ENCODE results near the gene PGBD4. TPM values are rescaled to one million over a fixed set of nuclear protein-coding genes. Genes with fewer than 3 reads are reported as not detected.
A peak's percentile ranks its signal among the peaks of the same experiment; 100 is the strongest.

PGBD4 gene
- total RNA-seq, 1 experiment from 2014 or later: 2.6 TPM

DNA sequence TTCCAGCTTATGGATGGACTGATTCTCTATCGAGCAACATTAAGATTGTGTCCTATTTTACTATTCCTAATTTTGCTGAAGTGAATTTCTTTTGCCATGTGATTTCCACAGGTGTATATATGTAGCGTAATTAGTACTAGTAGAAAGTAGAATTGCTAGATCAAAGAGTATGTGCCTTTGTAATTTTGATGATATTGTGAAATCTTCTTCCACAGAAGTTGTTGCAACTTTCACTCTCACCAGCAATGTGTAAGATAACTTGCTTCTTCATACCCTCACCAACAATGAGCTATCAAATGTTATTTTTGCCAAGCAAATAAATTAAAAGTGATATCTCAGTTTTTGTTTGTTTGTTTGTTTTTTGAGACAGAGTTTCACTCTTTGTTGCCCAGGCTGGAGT, 5.4 kb downstream of the PGBD4 start:
- no peaks in the 10 kb centered on the region for H3K27me3 ChIP-seq (replicated peaks; ENCODE audit: insufficient read depth, low read depth, low read length, poor library complexity)
- intact Hi-C loops (cut with micrococcal nuclease; ENCODE audit: unreplicated experiment): loop anchor here (10.0 kb wide), 1 partner anchor 257 kb away; the partner anchor contains the start of gene LPCAT4
- no peak overlapping the region for H3K4me3 ChIP-seq (ENCODE audit: low read depth, low read length, poor library complexity, severe bottlenecking)
- no peak overlapping the region for H3K27ac ChIP-seq (ENCODE audit: low read depth, low read length, poor library complexity, severe bottlenecking)
- H3K9me3 ChIP-seq (ENCODE audit: low read depth, low read length, poor library complexity, severe bottlenecking): no peaks in the 10 kb centered on the region
- ChIA-PET POLR2A (ENCODE audit: low non-redundant PET) (no interaction called here), CTCF (no interaction called here)
- H3K4me1 ChIP-seq (ENCODE audit: insufficient read depth, low read length, poor library complexity, severe bottlenecking): peaks cover 7% of the 10 kb centered on the region
- no peaks in the 10 kb centered on the region for H3K36me3 ChIP-seq (ENCODE audit: insufficient read depth, low read length, poor library complexity, severe bottlenecking)
- BruUV-seq (replicated peaks): no TSS peak
- no peak for TF ChIP-seq EZH2 (IDR thresholded peaks at IDR 0.05; ENCODE audit: borderline replicate concordance, low read depth, low read length, poor library complexity, severe bottlenecking)
- TF ChIP-seq, protein P1, sequence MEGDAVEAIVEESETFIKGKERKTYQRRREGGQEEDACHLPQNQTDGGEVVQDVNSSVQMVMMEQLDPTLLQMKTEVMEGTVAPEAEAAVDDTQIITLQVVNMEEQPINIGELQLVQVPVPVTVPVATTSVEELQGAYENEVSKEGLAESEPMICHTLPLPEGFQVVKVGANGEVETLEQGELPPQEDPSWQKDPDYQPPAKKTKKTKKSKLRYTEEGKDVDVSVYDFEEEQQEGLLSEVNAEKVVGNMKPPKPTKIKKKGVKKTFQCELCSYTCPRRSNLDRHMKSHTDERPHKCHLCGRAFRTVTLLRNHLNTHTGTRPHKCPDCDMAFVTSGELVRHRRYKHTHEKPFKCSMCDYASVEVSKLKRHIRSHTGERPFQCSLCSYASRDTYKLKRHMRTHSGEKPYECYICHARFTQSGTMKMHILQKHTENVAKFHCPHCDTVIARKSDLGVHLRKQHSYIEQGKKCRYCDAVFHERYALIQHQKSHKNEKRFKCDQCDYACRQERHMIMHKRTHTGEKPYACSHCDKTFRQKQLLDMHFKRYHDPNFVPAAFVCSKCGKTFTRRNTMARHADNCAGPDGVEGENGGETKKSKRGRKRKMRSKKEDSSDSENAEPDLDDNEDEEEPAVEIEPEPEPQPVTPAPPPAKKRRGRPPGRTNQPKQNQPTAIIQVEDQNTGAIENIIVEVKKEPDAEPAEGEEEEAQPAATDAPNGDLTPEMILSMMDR (conservative IDR thresholded peaks at IDR 0.05; ENCODE audit: low read depth, low read length): no peak
- DNase-seq (ENCODE audit: low spot score): no peak

DNA sequence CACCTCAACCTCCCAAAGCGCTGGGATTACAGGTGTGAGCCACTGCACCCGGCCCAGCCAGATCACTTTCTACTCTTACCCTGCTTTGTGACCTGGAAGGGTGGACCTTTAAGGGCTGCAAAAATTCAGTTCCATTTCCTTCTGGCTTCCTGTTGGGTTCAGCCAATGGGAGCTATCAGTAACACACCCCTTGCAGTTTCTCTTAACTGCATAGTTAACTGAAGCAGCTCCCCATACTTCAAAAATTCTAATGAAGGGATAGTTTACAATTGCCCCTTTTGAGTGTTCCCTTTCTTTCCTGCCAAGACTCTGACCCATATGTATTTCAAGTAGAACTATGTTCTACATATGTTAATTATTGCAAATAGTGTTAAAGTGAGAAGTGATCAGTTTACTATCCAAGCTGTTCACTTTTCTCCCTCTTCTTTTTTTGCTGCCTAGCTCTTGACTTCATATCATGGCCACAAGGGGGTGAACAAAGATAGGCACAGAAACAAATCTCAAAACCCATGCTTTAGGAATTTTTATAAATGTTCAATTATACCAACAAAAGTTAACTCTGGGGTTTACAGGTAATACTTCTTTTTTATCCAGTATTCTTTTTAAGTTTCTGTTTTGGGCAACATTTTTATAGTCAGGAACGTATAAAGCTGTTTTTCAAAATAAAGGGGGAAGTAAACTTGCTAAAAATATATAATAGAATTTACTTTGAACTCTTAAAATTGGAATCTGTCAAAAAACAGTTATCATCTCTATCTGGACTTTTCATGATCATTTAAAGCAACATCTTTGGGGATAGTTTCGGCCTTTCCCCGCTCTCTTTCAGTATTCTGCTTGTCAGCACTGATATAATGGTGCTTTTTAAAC, 8.1 kb downstream of the PGBD4 start:
- TF ChIP-seq, protein P1 (conservative IDR thresholded peaks at IDR 0.05; ENCODE audit: low read depth, low read length): peak; percentile 72
- no peak for TF ChIP-seq EZH2 (IDR thresholded peaks at IDR 0.05; ENCODE audit: borderline replicate concordance, low read depth, low read length, poor library complexity, severe bottlenecking)
- intact Hi-C loops (cut with micrococcal nuclease; ENCODE audit: unreplicated experiment): loop anchor here (1.0 to 10.0 kb wide), 2 partner anchors 100 to 255 kb away; partner anchors contain the start of genes KATNBL1 and LPCAT4
- Histone ChIP-seq H3K27ac (ENCODE audit: low read depth, low read length, poor library complexity, severe bottlenecking) (no peak overlapping the region), H3K36me3 (ENCODE audit: insufficient read depth, low read length, poor library complexity, severe bottlenecking) (no peaks in the 10 kb centered on the region), H3K9me3 (ENCODE audit: low read depth, low read length, poor library complexity, severe bottlenecking) (no peaks in the 10 kb centered on the region), H3K27me3 (replicated peaks; ENCODE audit: insufficient read depth, low read depth, low read length, poor library complexity) (no peaks in the 10 kb centered on the region), H3K4me1 (ENCODE audit: insufficient read depth, low read length, poor library complexity, severe bottlenecking) (no peaks in the 10 kb centered on the region), H3K4me3 (ENCODE audit: low read depth, low read length, poor library complexity, severe bottlenecking) (no peak overlapping the region)
- CTCF ChIA-PET: interaction anchor here (0.6 to 1.9 kb wide), 6 partner anchors 13 to 478 kb away, joined by 3 to 27 read pairs (median 5); partner anchors contain the start of genes KATNBL1 and LPCAT4
- peak; percentile 58 for DNase-seq (ENCODE audit: low spot score)
- no TSS peak for BruUV-seq (replicated peaks)
- POLR2A ChIA-PET (ENCODE audit: low non-redundant PET): interaction anchor here (0.8 kb wide), 1 partner anchor 99 kb away, joined by 3 read pairs; the partner anchor contains the start of gene KATNBL1

DNA sequence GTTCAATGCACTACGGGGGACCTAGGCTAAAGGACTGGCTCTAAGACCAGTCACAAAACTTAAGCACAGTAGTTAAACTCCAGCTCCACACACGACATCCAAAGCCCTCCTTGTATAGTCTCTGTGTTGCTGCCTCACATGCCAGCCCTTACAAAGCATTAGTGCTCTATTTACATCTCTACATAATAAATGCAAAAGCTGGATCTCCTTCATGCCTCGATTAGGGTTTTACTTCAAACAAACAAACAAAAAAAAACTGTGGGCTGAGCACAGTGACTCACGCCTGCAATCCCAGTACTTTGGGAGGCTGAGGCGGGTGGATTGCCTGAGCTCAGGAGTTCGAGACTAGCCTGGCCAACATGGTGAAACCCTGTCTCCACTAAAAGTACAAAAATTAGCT, 9.6 kb downstream of the PGBD4 start:
- no peaks in the 10 kb centered on the region for H3K9me3 ChIP-seq (ENCODE audit: low read depth, low read length, poor library complexity, severe bottlenecking)
- no peaks in the 10 kb centered on the region for H3K27me3 ChIP-seq (replicated peaks; ENCODE audit: insufficient read depth, low read depth, low read length, poor library complexity)
- H3K4me3 ChIP-seq (ENCODE audit: low read depth, low read length, poor library complexity, severe bottlenecking): no peak overlapping the region
- intact Hi-C loops (cut with micrococcal nuclease; ENCODE audit: unreplicated experiment): no loop called here
- no TSS peak for BruUV-seq (replicated peaks)
- POLR2A ChIA-PET (ENCODE audit: low non-redundant PET): no interaction called here
- H3K27ac ChIP-seq (ENCODE audit: low read depth, low read length, poor library complexity, severe bottlenecking): no peak overlapping the region
- TF ChIP-seq, protein P1 (conservative IDR thresholded peaks at IDR 0.05; ENCODE audit: low read depth, low read length): no peak
- TF ChIP-seq EZH2 (IDR thresholded peaks at IDR 0.05; ENCODE audit: borderline replicate concordance, low read depth, low read length, poor library complexity, severe bottlenecking): no peak
- CTCF ChIA-PET: no interaction called here
- DNase-seq (ENCODE audit: low spot score): no peak
- no peaks in the 10 kb centered on the region for H3K4me1 ChIP-seq (ENCODE audit: insufficient read depth, low read length, poor library complexity, severe bottlenecking)
- no peaks in the 10 kb centered on the region for H3K36me3 ChIP-seq (ENCODE audit: insufficient read depth, low read length, poor library complexity, severe bottlenecking)
